GM18498 (cell line): ENCODE data around the gene ZDHHC8.

Experiments
- ATAC-seq: cut with Tn5 transposase; IDR thresholded peaks from one replicate; pipeline ENCODE4 v1.9.1; 2021; ENCODE audit warnings: mild to moderate bottlenecking, moderate library complexity; ENCODE audit not compliant: unreplicated experiment

Gene ZDHHC8, protein sequence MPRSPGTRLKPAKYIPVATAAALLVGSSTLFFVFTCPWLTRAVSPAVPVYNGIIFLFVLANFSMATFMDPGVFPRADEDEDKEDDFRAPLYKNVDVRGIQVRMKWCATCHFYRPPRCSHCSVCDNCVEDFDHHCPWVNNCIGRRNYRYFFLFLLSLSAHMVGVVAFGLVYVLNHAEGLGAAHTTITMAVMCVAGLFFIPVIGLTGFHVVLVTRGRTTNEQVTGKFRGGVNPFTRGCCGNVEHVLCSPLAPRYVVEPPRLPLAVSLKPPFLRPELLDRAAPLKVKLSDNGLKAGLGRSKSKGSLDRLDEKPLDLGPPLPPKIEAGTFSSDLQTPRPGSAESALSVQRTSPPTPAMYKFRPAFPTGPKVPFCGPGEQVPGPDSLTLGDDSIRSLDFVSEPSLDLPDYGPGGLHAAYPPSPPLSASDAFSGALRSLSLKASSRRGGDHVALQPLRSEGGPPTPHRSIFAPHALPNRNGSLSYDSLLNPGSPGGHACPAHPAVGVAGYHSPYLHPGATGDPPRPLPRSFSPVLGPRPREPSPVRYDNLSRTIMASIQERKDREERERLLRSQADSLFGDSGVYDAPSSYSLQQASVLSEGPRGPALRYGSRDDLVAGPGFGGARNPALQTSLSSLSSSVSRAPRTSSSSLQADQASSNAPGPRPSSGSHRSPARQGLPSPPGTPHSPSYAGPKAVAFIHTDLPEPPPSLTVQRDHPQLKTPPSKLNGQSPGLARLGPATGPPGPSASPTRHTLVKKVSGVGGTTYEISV

DNA sequence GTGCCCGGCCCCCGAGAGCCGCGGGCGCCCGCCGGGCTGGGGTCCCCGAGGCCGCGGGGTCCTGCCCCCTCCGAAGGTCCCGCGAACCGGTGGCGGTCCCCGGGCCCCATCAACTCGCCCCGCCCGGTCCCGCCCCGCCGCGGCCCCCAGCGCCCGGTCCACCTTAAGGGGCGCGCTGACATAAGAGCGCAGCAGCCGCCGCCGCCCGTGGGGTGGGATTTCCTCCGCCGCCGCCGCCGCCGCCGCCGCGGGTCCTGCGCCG is at the start of gene ZDHHC8:
TSS of gene ZDHHC8 (plus strand) at position 208 of the 262 bp plus-strand sequence. CDS start 144 bp downstream, outside the sequence.
- peak; percentile 58 for ATAC-seq

DNA sequence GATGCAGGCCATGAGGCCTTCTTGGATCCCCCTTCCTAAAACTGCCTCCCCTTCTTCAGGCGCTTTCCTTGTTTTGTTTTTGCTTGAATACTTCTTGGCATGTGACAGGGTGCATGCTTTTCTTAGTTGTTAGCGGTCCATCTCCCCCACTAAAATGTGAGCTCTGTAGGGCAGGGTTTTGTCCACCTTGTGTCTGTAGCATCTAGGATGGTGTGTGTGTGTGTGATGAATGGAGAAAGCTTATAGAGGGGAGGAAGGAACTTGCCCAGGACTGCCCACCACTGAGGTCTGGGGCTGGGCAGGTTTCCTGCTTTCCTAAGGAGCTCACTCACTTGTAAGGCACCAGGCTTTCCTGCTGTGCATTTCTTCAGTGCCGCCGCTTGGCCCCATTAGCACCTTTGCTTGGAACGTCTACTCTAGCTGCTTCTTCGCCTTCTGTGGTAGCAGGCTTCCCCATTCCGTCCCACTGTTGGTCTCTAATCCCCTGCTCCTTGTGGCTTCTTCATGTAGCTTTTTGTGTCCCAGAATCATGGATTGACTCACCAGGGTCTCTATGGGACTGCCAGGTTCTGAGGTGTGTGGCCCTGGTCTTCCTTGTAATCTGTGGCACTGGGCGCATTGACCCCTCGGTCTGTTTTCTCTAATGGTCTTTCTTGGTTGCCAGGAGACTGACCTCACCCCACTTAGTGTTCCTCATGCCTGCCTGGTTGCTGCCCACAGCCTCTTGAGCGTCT is 48.3 kb upstream of the ZDHHC8 start:
- no peak for ATAC-seq

GRCh38 chr22:20083891-20084546 is 47.6 kb upstream of the ZDHHC8 start:
- no peak for ATAC-seq

- ATAC-seq: no peak
Measured at GRCh38 chr22:20084547-20085413, 46.8 kb upstream of the ZDHHC8 start.

DNA sequence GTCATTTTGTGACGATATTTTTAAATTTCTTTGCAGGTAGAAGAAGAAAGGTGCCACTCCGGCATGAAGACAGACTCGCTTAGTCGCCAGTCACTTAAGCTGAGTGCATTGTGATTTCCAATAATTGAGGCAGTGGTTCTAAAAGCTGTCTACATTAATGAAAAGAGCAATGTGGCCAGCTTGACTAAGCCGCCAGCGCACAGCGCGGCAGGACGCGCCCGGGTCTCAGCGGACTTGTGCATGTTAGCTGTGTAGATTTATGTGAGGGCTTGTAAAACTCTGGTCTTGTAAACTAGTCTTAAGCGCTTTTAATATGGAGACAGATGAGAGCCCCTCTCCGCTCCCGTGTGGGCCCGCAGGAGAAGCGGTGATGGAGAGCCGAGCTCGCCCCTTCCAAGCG is 46.0 kb upstream of the ZDHHC8 start:
- ATAC-seq: no peak

- ATAC-seq: no peak
Measured at GRCh38 chr22:20086101-20086599, 45.5 kb upstream of the ZDHHC8 start.

GRCh38 chr22:20086763-20087162 is 44.8 kb upstream of the ZDHHC8 start:
- no peak for ATAC-seq

- no peak for ATAC-seq
Measured at GRCh38 chr22:20087319-20088262, 44.0 kb upstream of the ZDHHC8 start.

DNA sequence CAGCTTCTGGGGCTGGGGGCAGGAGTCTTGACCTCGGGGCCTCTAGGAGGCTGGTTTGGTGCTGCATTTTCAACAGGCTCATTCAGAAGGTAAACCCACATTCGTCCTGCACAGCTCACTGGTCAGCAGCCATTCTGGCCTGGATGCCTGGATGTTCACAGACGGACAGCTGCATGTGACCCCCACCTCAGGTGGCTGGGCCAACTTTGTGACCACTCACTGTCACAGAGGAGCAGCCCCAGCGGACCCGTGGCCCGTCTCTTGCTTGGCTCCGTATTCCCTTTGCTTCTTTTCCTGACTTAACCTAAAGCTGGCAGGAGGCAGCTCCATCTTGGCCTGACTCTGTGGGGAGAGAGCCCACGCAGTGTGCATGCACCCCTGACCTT is 43.3 kb upstream of the ZDHHC8 start:
- ATAC-seq: no peak

DNA sequence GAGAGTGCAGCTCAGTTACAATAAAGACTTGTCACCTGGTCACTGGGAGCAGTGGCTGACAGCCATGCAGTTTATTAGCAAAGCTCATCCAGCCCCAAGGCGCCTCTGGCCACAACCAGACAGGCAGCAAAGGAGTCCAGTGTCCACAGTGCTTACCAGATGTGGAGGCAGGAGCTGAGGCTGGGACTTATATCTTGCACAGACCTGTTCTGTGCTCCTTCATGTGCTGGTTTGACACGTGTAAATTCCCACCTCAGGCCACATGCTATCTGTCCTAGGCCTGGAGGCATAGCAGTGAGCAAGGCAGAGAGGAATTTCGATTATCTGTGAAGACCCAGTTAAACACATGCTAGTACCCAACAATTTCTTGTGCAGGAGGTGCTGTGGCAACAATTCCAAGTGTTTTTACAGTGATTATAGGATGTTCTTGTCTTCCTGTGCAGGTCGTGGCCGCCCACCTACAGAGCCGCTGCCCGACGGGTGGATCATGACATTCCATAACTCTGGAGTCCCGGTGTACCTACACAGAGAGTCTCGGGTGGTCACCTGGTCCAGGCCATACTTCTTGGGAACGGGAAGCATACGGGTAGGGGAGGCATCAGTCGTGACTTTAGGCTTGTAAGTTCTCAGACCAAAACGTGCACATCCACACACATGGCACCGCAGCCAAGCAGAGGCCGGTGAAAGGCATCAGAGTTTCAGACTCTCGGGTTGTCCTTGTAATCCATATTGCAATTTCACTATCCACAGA is 42.2 kb upstream of the ZDHHC8 start:
- ATAC-seq: no peak

DNA sequence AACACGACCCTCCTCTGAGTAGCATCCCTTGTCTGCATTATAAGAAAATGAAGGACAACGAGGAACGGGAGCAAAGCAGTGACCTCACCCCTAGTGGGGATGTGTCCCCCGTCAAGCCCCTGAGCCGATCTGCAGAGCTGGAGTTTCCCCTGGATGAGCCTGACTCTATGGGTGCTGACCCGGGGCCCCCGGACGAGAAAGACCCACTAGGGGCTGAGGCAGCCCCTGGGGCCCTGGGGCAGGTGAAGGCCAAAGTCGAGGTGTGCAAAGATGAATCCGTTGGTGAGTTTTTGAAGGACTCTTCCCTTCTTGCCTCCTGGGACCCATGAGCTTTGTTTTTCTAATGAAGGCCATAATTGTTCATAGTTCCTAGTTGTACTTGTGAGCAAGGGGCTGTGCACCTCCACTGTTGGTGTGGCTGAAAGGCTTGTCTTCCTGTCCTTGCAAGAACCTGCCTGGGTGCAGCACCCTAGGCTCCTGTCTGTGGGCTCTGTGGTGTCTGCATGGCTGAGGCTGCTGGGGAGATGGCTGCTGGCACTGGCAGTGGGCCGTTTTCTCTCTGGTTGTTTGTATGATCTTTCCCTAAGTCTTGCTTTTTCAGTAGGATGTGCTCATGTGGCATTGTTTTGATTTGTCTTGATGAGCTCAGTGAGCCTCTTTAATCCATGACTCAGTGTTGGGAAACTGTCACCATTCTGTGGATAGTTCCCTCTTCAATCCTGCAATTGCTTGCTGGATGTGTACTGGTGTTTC is 41.5 kb upstream of the ZDHHC8 start:
- ATAC-seq: no peak

- no peak for ATAC-seq
Measured at GRCh38 chr22:20090730-20091240, 40.8 kb upstream of the ZDHHC8 start.

DNA sequence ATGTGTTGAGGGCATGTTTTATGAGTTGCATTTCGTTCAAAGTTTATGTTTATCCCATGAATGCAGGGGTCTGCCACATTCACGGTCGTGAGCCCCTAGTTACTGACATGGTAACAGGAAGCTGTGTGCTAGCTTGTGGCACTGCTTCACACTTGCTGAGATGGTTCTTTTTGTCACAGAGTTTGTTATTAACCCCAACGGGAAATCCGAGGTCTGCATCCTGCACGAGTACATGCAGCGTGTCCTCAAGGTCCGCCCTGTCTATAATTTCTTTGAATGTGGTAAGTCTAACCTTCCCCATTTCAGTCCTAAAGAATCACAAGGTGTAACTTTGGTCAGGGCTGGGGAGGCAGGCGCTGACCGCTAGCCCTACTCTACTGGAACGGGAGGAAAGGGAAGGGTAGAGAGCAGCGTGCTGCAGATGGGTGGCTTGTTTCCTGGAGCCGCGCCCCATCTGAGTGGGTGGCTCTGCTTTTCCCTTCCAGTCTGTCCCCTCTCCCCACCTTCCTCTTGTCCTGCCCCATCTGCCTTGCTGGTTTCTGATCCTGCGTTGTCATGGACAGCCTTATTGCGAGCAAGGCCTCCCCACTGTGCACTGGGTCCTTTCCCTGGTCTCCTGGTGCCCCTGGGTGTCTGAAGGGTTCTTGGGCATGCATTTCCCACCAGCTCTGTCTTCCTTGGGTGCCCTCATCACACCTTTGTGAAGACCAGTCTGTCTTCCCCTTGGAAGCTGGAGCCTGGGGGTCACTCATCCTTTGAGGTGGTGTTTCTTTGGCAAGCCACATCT is 39.7 kb upstream of the ZDHHC8 start:
- no peak for ATAC-seq

DNA sequence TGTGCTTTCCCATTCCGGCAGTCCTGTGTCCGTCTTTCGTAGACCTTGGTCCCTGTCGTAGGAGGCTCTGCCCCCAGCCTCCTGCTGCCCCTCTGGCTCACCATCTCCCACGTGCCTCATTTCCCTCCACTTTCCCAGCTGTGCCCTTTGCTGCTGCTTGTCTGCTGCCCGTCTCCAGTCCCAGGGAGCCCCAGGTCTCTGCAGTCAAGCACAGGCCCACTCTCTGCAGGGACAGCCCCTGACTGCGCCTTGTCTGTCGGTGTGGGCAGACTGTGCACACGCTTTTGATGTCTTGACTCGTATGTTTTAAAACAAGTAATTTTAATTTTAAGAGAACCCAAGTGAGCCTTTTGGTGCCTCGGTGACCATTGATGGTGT is 39.1 kb upstream of the ZDHHC8 start:
- no peak for ATAC-seq

DNA sequence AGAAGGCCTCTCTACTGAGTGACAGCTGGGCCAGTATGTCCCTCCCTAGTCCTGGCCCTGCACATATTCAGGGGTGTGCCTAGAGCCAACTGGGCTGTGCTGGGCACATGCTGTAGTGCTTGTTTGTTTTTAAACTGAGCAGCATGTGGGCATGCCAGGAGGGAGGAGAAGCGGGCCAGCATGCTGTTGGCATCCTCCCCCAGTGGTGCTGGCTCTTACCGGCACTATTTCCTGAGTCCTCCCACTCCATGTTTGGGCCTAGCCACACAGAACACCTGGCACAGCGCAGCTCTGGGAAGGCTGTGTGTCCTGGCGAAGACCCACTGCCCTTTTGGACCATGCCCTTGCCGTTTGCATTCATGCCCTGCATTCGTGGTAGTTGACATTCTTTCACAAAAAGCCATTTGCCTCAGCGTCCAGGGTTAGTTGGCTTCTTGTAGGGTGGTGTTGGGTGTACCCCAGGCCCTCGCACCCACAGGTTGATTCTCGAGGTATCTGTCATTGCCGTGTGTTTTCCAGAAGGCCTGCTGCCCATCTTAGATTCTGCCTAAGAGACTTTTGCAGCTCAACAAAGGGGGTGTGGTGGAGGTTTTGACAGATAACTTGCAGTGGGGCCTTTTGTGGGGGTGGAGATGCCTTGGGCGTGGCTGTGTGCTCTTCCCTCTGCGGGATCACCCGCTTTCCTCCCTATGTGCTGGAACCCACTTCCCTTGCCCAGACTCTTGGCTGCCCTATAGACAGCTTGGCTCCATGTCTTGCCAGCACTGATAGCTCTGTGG is 38.0 kb upstream of the ZDHHC8 start:
- no peak for ATAC-seq
